ENCODE results near the gene ATP1B1.

DNA sequence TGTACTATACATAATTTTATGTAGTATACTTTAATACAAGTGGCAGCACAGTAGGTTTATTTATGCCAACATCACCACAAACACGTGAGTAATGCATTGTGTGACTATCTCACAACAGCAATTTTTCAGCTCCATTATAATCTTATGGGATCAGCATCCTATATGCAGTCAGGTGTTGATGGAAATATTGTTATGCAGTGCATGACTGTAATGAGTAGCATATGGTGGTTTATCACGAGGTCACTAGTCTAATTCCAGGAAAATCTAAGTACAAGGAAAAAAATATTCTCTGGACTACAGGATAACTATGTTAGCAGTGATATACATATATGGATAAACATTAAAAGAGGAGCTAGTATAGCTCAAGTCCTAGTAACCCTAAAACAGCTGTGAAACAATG is 69.0 kb downstream of the ATP1B1 start:
- TF ChIP-seq, protein P1, sequence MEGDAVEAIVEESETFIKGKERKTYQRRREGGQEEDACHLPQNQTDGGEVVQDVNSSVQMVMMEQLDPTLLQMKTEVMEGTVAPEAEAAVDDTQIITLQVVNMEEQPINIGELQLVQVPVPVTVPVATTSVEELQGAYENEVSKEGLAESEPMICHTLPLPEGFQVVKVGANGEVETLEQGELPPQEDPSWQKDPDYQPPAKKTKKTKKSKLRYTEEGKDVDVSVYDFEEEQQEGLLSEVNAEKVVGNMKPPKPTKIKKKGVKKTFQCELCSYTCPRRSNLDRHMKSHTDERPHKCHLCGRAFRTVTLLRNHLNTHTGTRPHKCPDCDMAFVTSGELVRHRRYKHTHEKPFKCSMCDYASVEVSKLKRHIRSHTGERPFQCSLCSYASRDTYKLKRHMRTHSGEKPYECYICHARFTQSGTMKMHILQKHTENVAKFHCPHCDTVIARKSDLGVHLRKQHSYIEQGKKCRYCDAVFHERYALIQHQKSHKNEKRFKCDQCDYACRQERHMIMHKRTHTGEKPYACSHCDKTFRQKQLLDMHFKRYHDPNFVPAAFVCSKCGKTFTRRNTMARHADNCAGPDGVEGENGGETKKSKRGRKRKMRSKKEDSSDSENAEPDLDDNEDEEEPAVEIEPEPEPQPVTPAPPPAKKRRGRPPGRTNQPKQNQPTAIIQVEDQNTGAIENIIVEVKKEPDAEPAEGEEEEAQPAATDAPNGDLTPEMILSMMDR (IDR thresholded peaks at IDR 0.05), result no peak
- TF ChIP-seq EP300 (IDR thresholded peaks at IDR 0.05) (no peak), POLR2A (IDR thresholded peaks at IDR 0.05) (no peak)
